ENCODE measurements around the gene LARGE1. TPM values are rescaled to one million over a fixed set of nuclear protein-coding genes. Genes with fewer than 3 reads are reported as not detected.

LARGE1 gene
- total RNA-seq, 1 experiment from 2014 or later = 1.5 TPM

GRCh38 chr22:33555814-33556522 lies 364.3 kb downstream of the LARGE1 start:
- no peak for DNase-seq (ENCODE audit: low read depth, low spot score)
- ChIA-PET POLR2A (no interaction called here), CTCF (no interaction called here), RAD21 (ENCODE audit: low non-redundant PET in 1 of 2, low total read pairs in 2 of 2, uncharacterized antibody in 2 of 2, unreplicated experiment in 2 of 2) (no interaction called here)
- no peaks in the 10 kb centered on the region for H4K20me1 ChIP-seq (ENCODE audit: insufficient read depth)
- no peak overlapping the region for H3K9ac ChIP-seq (ENCODE audit: low read length)
- no peak overlapping the region for H3K4me3 ChIP-seq (replicated peaks in 1 of 2; ENCODE audit: low read depth in 1 of 2, low read length in 2 of 2)
- H3K9me3 ChIP-seq (ENCODE audit: control insufficient read depth in 1 of 2, insufficient read depth in 1 of 2, low read depth in 1 of 2, low read length in 2 of 2) = peaks cover 8 to 10% of the 10 kb centered on the region in 2 experiments; a peak in 2 of 4 replicates
- no peak overlapping the region for H3K4me2 ChIP-seq (ENCODE audit: low read length)
- H3K9me2 ChIP-seq (ENCODE audit: insufficient read depth) = no peaks in the 10 kb centered on the region
- TF ChIP-seq ZBTB33 (IDR thresholded peaks at IDR 0.05; ENCODE audit: extremely low read depth, insufficient replicate concordance, low read length) (no peak), RAD21 (IDR thresholded peaks at IDR 0.05; ENCODE audit: low read depth) (no peak), SP1 (IDR thresholded peaks at IDR 0.05; ENCODE audit: low read depth) (no peak), EZH2phosphoT487 (IDR thresholded peaks at IDR 0.05; ENCODE audit: borderline replicate concordance) (no peak), MAX (IDR thresholded peaks at IDR 0.05) (no peak), CBX3 (IDR thresholded peaks at IDR 0.05; ENCODE audit: low read depth) (no peak), POLR2A (IDR thresholded peaks at IDR 0.05; ENCODE audit: borderline replicate concordance, extremely low read depth, insufficient read depth, insufficient read length) (no peak), CTCF (IDR thresholded peaks at IDR 0.05 in 2 of 3, conservative IDR thresholded peaks at IDR 0.05 in 1 of 3; ENCODE audit: borderline replicate concordance in 1 of 3, insufficient read depth in 1 of 3, low read depth in 2 of 3, low read length in 2 of 3) (no peak), JUND (IDR thresholded peaks at IDR 0.05) (no peak)
- no peaks in the 10 kb centered on the region for H3K4me1 ChIP-seq (ENCODE audit: control insufficient read depth in 1 of 2, insufficient read depth in 2 of 2, low read length in 2 of 2)
- H3K27me3 ChIP-seq (ENCODE audit: insufficient read depth, low read length) = no peaks in the 10 kb centered on the region
- H3K79me2 ChIP-seq (ENCODE audit: insufficient read depth, low read length) = no peaks in the 10 kb centered on the region
- no TSS peak for BruUV-seq (replicated peaks)
- no peak for ATAC-seq
- no peaks in the 10 kb centered on the region for H3K36me3 ChIP-seq (ENCODE audit: control insufficient read depth in 1 of 2, insufficient read depth in 2 of 2, low read length in 2 of 2)
- intact Hi-C loops (cut with micrococcal nuclease) = no loop called here
- no peak overlapping the region for H2AFZ ChIP-seq (ENCODE audit: low read depth, low read length, poor library complexity, severe bottlenecking)
- H3K27ac ChIP-seq (ENCODE audit: low read depth, low read length) = no peak overlapping the region
